Upper lobe of left lung (tissue), 4 donors: ENCODE data around the gene ADK.

ENCODE experiments used
- EP300 ChIP-seq, 4 donors: sonication (generic); formaldehyde crosslinking; IDR thresholded peaks; one replicate each; pipeline ENCODE4 v1.5.1; 2017; ENCODE audit warnings: antibody characterized with exemption in 4 of 4, control low read depth in 2 of 4
- POLR2A ChIP-seq, 4 donors: fragments of 450-650 bp; IDR thresholded peaks; one replicate each; pipeline ENCODE4 v1.5.1; 2016 to 2017; ENCODE audit warnings: antibody characterized with exemption in 4 of 4, mild to moderate bottlenecking in 2 of 4
- POLR2AphosphoS5 ChIP-seq, 2 donors: sonication (generic); formaldehyde crosslinking; IDR thresholded peaks; one replicate each; pipeline ENCODE4 v1.5.1; 2017; ENCODE audit warnings: antibody characterized with exemption in 2 of 2
- TF ChIP-seq, protein P1 (sequence below), 6 experiments: fragments of 450-650 bp in 4 of 6; fragments of 200-600 bp in 2 of 6; sonication (generic) in 2 of 6; IDR thresholded peaks; one replicate each; pipeline ENCODE4 v1.5.1; 2016 to 2019; ENCODE audit warnings: antibody characterized with exemption in 6 of 6

DNA sequence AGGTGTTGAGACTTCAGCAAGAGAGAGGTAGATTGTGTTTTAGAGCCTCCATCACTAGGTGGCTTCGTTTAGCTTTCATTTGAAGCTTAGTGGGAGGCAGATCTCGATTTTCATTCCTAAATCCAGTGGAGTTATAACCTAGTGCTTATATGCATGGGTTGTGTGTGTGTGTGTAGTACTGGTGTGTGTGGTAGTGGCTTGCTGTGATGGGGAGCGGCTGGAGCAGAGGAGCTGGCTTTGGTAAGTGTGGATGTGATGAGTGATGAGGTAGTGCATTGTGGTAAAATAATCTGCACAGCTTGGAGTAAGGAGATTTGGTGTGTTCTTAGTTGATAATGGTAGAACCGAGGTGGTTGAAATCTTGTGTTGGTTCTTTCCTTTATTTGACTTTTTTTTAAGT, 43.6 kb upstream of the ADK start:
- TF ChIP-seq, protein P1, sequence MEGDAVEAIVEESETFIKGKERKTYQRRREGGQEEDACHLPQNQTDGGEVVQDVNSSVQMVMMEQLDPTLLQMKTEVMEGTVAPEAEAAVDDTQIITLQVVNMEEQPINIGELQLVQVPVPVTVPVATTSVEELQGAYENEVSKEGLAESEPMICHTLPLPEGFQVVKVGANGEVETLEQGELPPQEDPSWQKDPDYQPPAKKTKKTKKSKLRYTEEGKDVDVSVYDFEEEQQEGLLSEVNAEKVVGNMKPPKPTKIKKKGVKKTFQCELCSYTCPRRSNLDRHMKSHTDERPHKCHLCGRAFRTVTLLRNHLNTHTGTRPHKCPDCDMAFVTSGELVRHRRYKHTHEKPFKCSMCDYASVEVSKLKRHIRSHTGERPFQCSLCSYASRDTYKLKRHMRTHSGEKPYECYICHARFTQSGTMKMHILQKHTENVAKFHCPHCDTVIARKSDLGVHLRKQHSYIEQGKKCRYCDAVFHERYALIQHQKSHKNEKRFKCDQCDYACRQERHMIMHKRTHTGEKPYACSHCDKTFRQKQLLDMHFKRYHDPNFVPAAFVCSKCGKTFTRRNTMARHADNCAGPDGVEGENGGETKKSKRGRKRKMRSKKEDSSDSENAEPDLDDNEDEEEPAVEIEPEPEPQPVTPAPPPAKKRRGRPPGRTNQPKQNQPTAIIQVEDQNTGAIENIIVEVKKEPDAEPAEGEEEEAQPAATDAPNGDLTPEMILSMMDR (IDR thresholded peaks at IDR 0.05), result no peak
- no peak for TF ChIP-seq EP300 (IDR thresholded peaks at IDR 0.05)
- no peak for TF ChIP-seq POLR2AphosphoS5 (IDR thresholded peaks at IDR 0.05)
- no peak for TF ChIP-seq POLR2A (IDR thresholded peaks at IDR 0.05)
